CD4-positive, alpha-beta T cell (primary cell): Measurements from ENCODE around the gene SLC28A1. TPM values are rescaled to one million over a fixed set of nuclear protein-coding genes. Genes with fewer than 3 reads are reported as not detected.

Experiments used
- ATAC-seq: fragments of 200-7000 bp; cut with Tn5 transposase; one replicate; pipeline ENCODE4 v1.10.0; 2022; ENCODE audit warnings: mild to moderate bottlenecking; ENCODE audit not compliant: poor library complexity
- CTCF ChIA-PET: fragments of 350-600 bp; sonication (Branson Sonifier 250); formaldehyde crosslinking; loops from one replicate; lab custom pipeline; 2021; ENCODE audit warnings: antibody characterized with exemption, inconsistent platforms; lab: Charles Lee
- POLR2A ChIA-PET: fragments of 350-600 bp; sonication (Branson Sonifier 250); formaldehyde crosslinking; loops from one replicate; lab custom pipeline; 2021; ENCODE audit warnings: antibody characterized with exemption, inconsistent platforms; lab: Charles Lee
- DNase-seq, 14 experiments: peaks; one replicate each; pipeline ENCODE4 v3.0.0-alpha.2; 2013 to 2020; ENCODE audit warnings: mixed read lengths in 2 of 14
- H3K27ac ChIP-seq, 2 donors: one replicate each; pipeline versions ENCODE4 v1.5.1 to v1.7.0; 2013; ENCODE audit warnings: low read length in 2 of 2, low read depth in 1 of 2, mild to moderate bottlenecking in 1 of 2
- H3K27me3 ChIP-seq, 2 experiments: 1 replicate in 1 of 2; 2 replicates in 1 of 2; pipeline versions ENCODE4 v1.6.1 to v1.7.0; 2013; ENCODE audit warnings: low read length in 2 of 2, control low read depth in 1 of 2, mild to moderate bottlenecking in 1 of 2, moderate library complexity in 1 of 2; ENCODE audit not compliant: insufficient read depth in 2 of 2, control insufficient read depth in 1 of 2
- H3K36me3 ChIP-seq: one replicate; pipeline ENCODE4 v1.6.1; 2013; ENCODE audit warnings: low read length, control low read depth; ENCODE audit not compliant: insufficient read depth
- H3K4me1 ChIP-seq: one replicate; pipeline ENCODE4 v1.6.1; 2013; ENCODE audit warnings: low read length, control low read depth; ENCODE audit not compliant: insufficient read depth
- H3K4me3 ChIP-seq: one replicate; pipeline ENCODE4 v1.5.1; 2013; ENCODE audit warnings: mild to moderate bottlenecking, low read length, moderate library complexity
- H3K9me3 ChIP-seq, 2 experiments: 1 replicate in 1 of 2; 2 replicates in 1 of 2; pipeline versions ENCODE4 v1.6.1 to v1.7.0; 2013; ENCODE audit warnings: low read length in 2 of 2, mild to moderate bottlenecking in 2 of 2, control low read depth in 1 of 2, moderate library complexity in 1 of 2; ENCODE audit not compliant: control insufficient read depth in 1 of 2, insufficient read depth in 1 of 2
- H3K27ac Mint-ChIP-seq: one replicate; pipeline ENCODE4 v1.8.0; 2020; ENCODE audit warnings: mixed read lengths
- H3K27me3 Mint-ChIP-seq: one replicate; pipeline ENCODE4 v1.8.0; 2021; ENCODE audit warnings: mixed read lengths
- H3K36me3 Mint-ChIP-seq: one replicate; pipeline ENCODE4 v1.8.0; 2021; ENCODE audit warnings: low read depth, mixed read lengths
- H3K4me1 Mint-ChIP-seq: one replicate; pipeline ENCODE4 v1.8.0; 2021; ENCODE audit warnings: low read depth, mixed read lengths
- H3K4me3 Mint-ChIP-seq: one replicate; pipeline ENCODE4 v1.8.0; 2020; ENCODE audit warnings: mild to moderate bottlenecking, mixed read lengths
- H3K9me3 Mint-ChIP-seq: one replicate; pipeline ENCODE4 v1.8.0; 2020; ENCODE audit warnings: mixed read lengths
- intact Hi-C, 2 experiments: fragments of 100-400 bp; cut with DNase I in 1 of 2; cut with micrococcal nuclease in 1 of 2; formaldehyde crosslinking; loops; one replicate each; pipeline versions ENCODE4 v1.15.1 to v1.9.0; 2023 to 2025; cut with DNase I, micrococcal nuclease
- total RNA-seq, 174 experiments: library from RNA in 2 of 174; stranded (reverse) in 2 of 174; gene quantifications; one replicate each; pipeline ENCODE4 v1.2.3 and lab custom pipeline; 2021 to 2026
- TF ChIP-seq, protein P1 (sequence below): fragments of 200-600 bp; IDR thresholded peaks from one replicate; pipeline ENCODE4 v1.8.0; 2022; ENCODE audit warnings: antibody characterized with exemption, mild to moderate bottlenecking

The SLC28A1 gene
- total RNA-seq, 2 experiments from 2014 or later: not detected

DNA sequence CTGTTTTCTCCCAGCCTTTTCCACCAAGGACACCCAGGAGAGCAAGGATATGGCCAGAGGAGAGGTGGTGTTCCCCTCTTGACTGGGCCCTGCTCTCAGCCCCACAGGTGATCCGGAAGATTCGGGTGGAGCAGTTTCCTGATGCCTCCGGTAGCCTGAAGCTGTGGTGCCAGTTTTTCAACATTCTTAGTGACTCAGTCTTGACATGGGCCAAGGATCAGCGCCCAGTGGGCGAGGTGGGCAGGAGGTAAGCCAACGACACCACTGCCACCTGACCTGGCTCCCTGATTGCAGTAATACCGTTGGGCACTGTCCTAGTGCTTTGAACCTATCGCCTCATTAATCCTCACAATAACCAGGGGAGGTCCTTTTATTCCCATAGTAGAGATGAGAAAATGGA, 25.3 kb upstream of the SLC28A1 start:
- Mint-ChIP-seq H3K27ac (no peak overlapping the region), H3K36me3 (no peaks in the 10 kb centered on the region), H3K4me3 (no peak overlapping the region), H3K4me1 (no peaks in the 10 kb centered on the region), H3K27me3 (no peaks in the 10 kb centered on the region), H3K9me3 (no peaks in the 10 kb centered on the region)
- no peaks in the 10 kb centered on the region for H3K36me3 ChIP-seq
- TF ChIP-seq, protein P1, sequence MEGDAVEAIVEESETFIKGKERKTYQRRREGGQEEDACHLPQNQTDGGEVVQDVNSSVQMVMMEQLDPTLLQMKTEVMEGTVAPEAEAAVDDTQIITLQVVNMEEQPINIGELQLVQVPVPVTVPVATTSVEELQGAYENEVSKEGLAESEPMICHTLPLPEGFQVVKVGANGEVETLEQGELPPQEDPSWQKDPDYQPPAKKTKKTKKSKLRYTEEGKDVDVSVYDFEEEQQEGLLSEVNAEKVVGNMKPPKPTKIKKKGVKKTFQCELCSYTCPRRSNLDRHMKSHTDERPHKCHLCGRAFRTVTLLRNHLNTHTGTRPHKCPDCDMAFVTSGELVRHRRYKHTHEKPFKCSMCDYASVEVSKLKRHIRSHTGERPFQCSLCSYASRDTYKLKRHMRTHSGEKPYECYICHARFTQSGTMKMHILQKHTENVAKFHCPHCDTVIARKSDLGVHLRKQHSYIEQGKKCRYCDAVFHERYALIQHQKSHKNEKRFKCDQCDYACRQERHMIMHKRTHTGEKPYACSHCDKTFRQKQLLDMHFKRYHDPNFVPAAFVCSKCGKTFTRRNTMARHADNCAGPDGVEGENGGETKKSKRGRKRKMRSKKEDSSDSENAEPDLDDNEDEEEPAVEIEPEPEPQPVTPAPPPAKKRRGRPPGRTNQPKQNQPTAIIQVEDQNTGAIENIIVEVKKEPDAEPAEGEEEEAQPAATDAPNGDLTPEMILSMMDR: no peak
- no peaks in the 10 kb centered on the region for H3K9me3 ChIP-seq
- H3K4me1 ChIP-seq: no peaks in the 10 kb centered on the region
- ChIA-PET CTCF (no interaction called here), POLR2A (no interaction called here)
- intact Hi-C loops: no loop called here
- DNase-seq: no peak
- ATAC-seq: no peak
- H3K27ac ChIP-seq: no peak overlapping the region
- no peak overlapping the region for H3K4me3 ChIP-seq
- H3K27me3 ChIP-seq: no peaks in the 10 kb centered on the region

GRCh38 chr15:84859651-84860050, 24.8 kb upstream of the SLC28A1 start:
- H3K4me1 Mint-ChIP-seq: no peaks in the 10 kb centered on the region
- intact Hi-C loops: loop anchor here in 1 of 2 experiments (5.0 kb wide), 1 partner anchor 48 kb away; no protein-coding TSS in a partner anchor

DNA sequence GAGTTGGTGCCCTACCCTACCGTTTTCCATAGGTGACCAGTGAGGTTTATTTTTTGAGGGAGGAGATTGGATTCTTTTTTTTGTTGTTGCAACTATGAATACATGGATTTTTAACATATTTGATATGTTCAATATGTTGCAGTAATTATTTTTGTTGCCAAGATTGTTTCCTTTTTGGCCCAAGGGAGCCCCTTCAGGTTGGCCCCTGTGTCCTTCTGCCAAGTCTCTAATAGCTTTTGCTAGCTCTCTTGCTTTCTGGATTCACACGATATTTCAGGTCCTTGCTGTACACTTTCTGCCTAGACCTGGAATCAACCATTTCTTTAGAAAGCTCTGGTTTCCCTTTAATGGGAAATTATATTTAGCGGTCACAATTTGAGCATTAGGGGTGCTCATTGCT, 22.7 kb upstream of the SLC28A1 start:
- no peak overlapping the region for H3K4me3 Mint-ChIP-seq
- Histone ChIP-seq H3K27me3 (no peaks in the 10 kb centered on the region), H3K4me1 (no peaks in the 10 kb centered on the region), H3K27ac (no peak overlapping the region), H3K9me3 (no peaks in the 10 kb centered on the region), H3K36me3 (no peaks in the 10 kb centered on the region), H3K4me3 (no peak overlapping the region)
- TF ChIP-seq, protein P1: no peak
- ChIA-PET CTCF (no interaction called here), POLR2A (no interaction called here)
- H3K27me3 Mint-ChIP-seq: no peaks in the 10 kb centered on the region
- DNase-seq: no peak
- H3K36me3 Mint-ChIP-seq: no peaks in the 10 kb centered on the region
- no peaks in the 10 kb centered on the region for H3K4me1 Mint-ChIP-seq
- no peaks in the 10 kb centered on the region for H3K9me3 Mint-ChIP-seq
- no peak for ATAC-seq
- intact Hi-C loops: loop anchor here in 1 of 2 experiments (5.0 kb wide), 1 partner anchor 46 kb away; no protein-coding TSS in a partner anchor
- no peak overlapping the region for H3K27ac Mint-ChIP-seq

More at GRCh38 chr15:84859651-84860050, 24.8 kb upstream of the SLC28A1 start:
- no peaks in the 10 kb centered on the region for H3K36me3 ChIP-seq
- DNase-seq (no peak), ATAC-seq (no peak)
- H3K9me3 ChIP-seq: no peaks in the 10 kb centered on the region
- Mint-ChIP-seq H3K27me3 (no peaks in the 10 kb centered on the region), H3K9me3 (no peaks in the 10 kb centered on the region), H3K4me3 (no peak overlapping the region), H3K27ac (no peak overlapping the region), H3K36me3 (no peaks in the 10 kb centered on the region)
- H3K27ac ChIP-seq: no peak overlapping the region
- H3K27me3 ChIP-seq: no peaks in the 10 kb centered on the region
- no peak overlapping the region for H3K4me3 ChIP-seq
- ChIA-PET CTCF (no interaction called here), POLR2A (no interaction called here)
- no peaks in the 10 kb centered on the region for H3K4me1 ChIP-seq
- TF ChIP-seq, protein P1: no peak
